Ovary (tissue), 9 donors: Measurements from ENCODE around the gene PRH1. TPM values are rescaled to one million over a fixed set of nuclear protein-coding genes. Genes with fewer than 3 reads are reported as not detected.

Experiments used
- DNase-seq, 5 donors: peaks; one replicate each; pipeline ENCODE4 v3.0.0-alpha.2; 2019 to 2020
- H3K27ac ChIP-seq, 2 donors: fragments of 200-600 bp; one replicate each; pipeline versions ENCODE4 v1.5.1 to v1.8.0; 2019 to 2022
- H3K27me3 ChIP-seq: fragments of 200-600 bp; one replicate; pipeline ENCODE4 v1.8.0; 2022
- H3K36me3 ChIP-seq: fragments of 200-600 bp; sonication (generic); one replicate; pipeline ENCODE4 v1.5.1; 2019
- H3K4me1 ChIP-seq: one replicate; pipeline ENCODE4 v1.8.1; 2013; ENCODE audit warnings: mild to moderate bottlenecking, moderate library complexity; ENCODE audit not compliant: insufficient read depth
- H3K4me3 ChIP-seq: fragments of 200-600 bp; sonication (generic); one replicate; pipeline ENCODE4 v1.5.1; 2017
- H3K9me3 ChIP-seq, 2 donors: fragments of 200-600 bp in 1 of 2; sonication (generic) in 1 of 2; one replicate each; pipeline versions ENCODE4 v1.5.1 to v1.8.1; 2013 to 2019; ENCODE audit warnings: mild to moderate bottlenecking in 1 of 2, moderate library complexity in 1 of 2
- CTCF ChIP-seq, 3 donors: fragments of 450-650 bp in 2 of 3; fragments of 200-600 bp in 1 of 3; IDR thresholded peaks; one replicate each; pipeline versions ENCODE4 v1.5.1 to v1.8.0; 2016 to 2022; ENCODE audit warnings: antibody characterized with exemption in 3 of 3, mild to moderate bottlenecking in 1 of 3
- EP300 ChIP-seq: sonication (generic); formaldehyde crosslinking; IDR thresholded peaks from one replicate; pipeline ENCODE4 v1.6.1; 2017; ENCODE audit warnings: antibody characterized with exemption
- POLR2A ChIP-seq: fragments of 450-650 bp; IDR thresholded peaks from one replicate; pipeline ENCODE4 v1.6.1; 2017; ENCODE audit warnings: antibody characterized with exemption, mild to moderate bottlenecking, moderate library complexity
- WGBS, 3 donors: extraction: QIAGEN DNeasy Blood & Tissue Kit in 1 of 3; methylation state at CpG; one replicate each; pipeline versions ENCODE4 v1.1.5 to v1.1.7; 2013 to 2017; 5-methylcytosine and 5-hydroxymethylcytosine counted together
- intact Hi-C, 4 donors: fragments of 100-400 bp; cut with DNase I; formaldehyde crosslinking; loops; one replicate each; pipeline versions ENCODE4 v1.11.0 to v1.15.1; 2022 to 2023
- polyA plus RNA-seq, 2 donors: library from polyadenylated mRNA; stranded (reverse); fragments of 200-250 nt in 1 of 2; fragments of 350-450 nt in 1 of 2; fragmentation: Illumina TruSeq in 1 of 2; extraction: RNeasy Lipid Tissue Mini Kit (QIAGEN cat#74804) in 1 of 2; gene quantifications; one replicate each; pipeline ENCODE4 v1.2.3, GENCODE V29; 2013 to 2014
- total RNA-seq, 7 donors: library from RNA; depleted of rRNA in 2 of 7; stranded (reverse); fragments of >200 nt in 2 of 7; fragmentation: NEBNext Ultra II Directional in 3 of 7; extraction: Animal tissue kit (Norgen Biotek cat#: 25700) in 3 of 7; gene quantifications; one replicate each; pipeline versions ENCODE4 v1.1.0 to v1.2.4, GENCODE V29; 2016 to 2023
- donor health status: DM: no; HTN: no; CAD: no; lungs with moderate emphysema.
- donor health status: DM: no; HTN: no; CAD: no.
- donor health status: Bipolar disorder and iron deficiency.
- donor health status: DM: yes; HTN: yes; CAD: no.
- donor health status: DM: no; HTN: no; CAD: no.
- donor health status: DM: yes; HTN: yes; CAD: no.

PRH1 gene
- total and polyA plus RNA-seq, 9 donors = 2.2 to 48.5 (median 20.2) TPM

DNA sequence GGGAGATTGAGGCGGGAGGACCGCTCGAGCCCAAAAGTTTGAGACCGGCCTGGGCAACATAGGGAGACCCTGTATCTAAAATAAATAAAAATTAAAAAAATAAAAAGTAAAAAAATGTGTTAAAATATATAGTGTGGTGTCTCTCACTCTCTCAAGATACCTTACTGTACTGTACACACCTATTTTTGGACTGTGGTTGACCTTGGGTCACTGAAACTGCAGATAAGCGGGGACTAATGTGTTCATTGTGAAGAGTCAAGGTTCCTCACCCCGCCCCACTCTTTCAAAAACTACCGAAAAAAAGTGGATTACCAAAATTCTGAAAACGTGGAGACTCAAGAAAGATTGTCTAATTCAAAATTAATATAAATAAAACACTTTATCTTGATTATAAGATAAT lies 26.3 kb upstream of the PRH1 start:
- Histone ChIP-seq H3K36me3 (no peaks in the 10 kb centered on the region), H3K9me3 (no peaks in the 10 kb centered on the region), H3K27me3 (no peaks in the 10 kb centered on the region), H3K4me3 (no peak overlapping the region), H3K4me1 (no peaks in the 10 kb centered on the region), H3K27ac (no peak overlapping the region)
- intact Hi-C loops = no loop called here
- DNase-seq = no peak
- TF ChIP-seq EP300 = no peak
- TF ChIP-seq POLR2A = no peak
- no peak for TF ChIP-seq CTCF (IDR thresholded peaks at IDR 0.05)
- WGBS, 3 donors = 81 to 82% (median 82%) methylated on average over 8 of the region's 8 CpGs

DNA sequence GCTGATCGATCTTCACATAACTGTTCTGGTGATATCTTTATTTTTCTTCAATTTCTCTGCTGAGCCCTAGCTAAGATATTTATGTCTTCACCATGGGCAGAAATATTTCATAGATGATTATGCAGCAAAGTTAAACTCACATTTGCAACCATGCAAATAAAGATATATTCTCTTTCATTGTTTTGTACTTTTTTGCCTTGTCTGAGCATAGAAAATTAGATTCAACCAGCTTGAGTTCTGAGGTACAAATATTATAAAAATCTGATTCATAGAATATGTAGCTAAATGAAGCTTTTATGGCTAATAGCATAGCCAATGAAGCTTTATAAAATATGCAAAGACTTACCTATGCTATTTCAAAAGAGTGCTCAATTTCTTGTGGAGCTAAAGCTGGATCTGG lies 25.4 kb upstream of the PRH1 start, which contains the start of gene TAS2R13:
Gene TAS2R13 (minus strand): TSS at position 101 of the 400 bp plus-strand sequence. CDS start 264 bp downstream, outside the sequence.
- Histone ChIP-seq H3K9me3 (no peaks in the 10 kb centered on the region), H3K4me1 (no peaks in the 10 kb centered on the region), H3K27ac (no peak within 1 kb of the TSS), H3K36me3 (no peaks in the 10 kb centered on the region), H3K27me3 (no peaks in the 10 kb centered on the region), H3K4me3 (no peak within 1 kb of the TSS)
- TF ChIP-seq POLR2A (no peak), EP300 (no peak), CTCF (IDR thresholded peaks at IDR 0.05) (no peak)
- intact Hi-C loops = no loop called here
- 97 to 100% (median 98%) methylated on average over 1 of the region's 1 CpG for WGBS, 3 donors
- DNase-seq = no peak

DNA sequence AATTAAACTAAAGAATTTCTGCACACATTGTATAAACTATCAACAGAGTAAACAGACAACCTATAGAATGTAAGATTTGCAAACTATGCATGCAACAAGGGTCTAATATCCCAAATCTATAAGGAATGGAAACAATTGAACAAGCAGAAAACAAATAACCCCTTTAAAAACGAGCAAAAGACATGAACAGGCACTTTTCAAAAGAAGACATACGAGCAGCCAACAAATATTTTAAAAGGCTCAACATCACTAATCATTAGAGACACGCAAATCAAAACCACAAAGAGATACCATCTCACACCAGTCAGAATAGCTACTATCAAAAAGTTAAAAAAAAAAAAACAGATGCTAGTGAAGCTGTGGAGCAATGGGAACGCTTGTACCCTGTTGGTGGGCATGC lies 20.6 kb upstream of the PRH1 start:
- Histone ChIP-seq H3K9me3 (no peaks in the 10 kb centered on the region), H3K4me3 (no peak overlapping the region), H3K4me1 (no peaks in the 10 kb centered on the region), H3K27me3 (no peaks in the 10 kb centered on the region), H3K27ac (no peak overlapping the region), H3K36me3 (no peaks in the 10 kb centered on the region)
- 84 to 98% (median 95%) methylated on average over 4 of the region's 4 CpGs for WGBS, 3 donors
- DNase-seq = no peak
- intact Hi-C loops = no loop called here
- no peak for TF ChIP-seq CTCF (IDR thresholded peaks at IDR 0.05)

GRCh38 chr12:10901427-10901826 lies 17.4 kb upstream of the PRH1 start:
- DNase-seq = no peak
- WGBS, 3 donors = 97 to 100% (median 100%) methylated on average over 1 of the region's 1 CpG
- H3K4me3 ChIP-seq = no peak overlapping the region
- H3K9me3 ChIP-seq = no peaks in the 10 kb centered on the region
- TF ChIP-seq EP300 (no peak), POLR2A (no peak), CTCF (IDR thresholded peaks at IDR 0.05) (no peak)
- intact Hi-C loops = no loop called here
- no peaks in the 10 kb centered on the region for H3K27me3 ChIP-seq
- no peaks in the 10 kb centered on the region for H3K4me1 ChIP-seq
- H3K36me3 ChIP-seq = no peaks in the 10 kb centered on the region
- H3K27ac ChIP-seq = no peak overlapping the region

- no peak for DNase-seq
- no peak for TF ChIP-seq CTCF (IDR thresholded peaks at IDR 0.05)
- TF ChIP-seq POLR2A = no peak
- no peak for TF ChIP-seq EP300
- H3K4me3 ChIP-seq = no peak overlapping the region
- intact Hi-C loops = no loop called here
- WGBS, 3 donors = 94 to 100% (median 100%) methylated on average over 1 of the region's 1 CpG
- no peaks in the 10 kb centered on the region for H3K9me3 ChIP-seq
- no peaks in the 10 kb centered on the region for H3K27me3 ChIP-seq
- H3K27ac ChIP-seq = no peak overlapping the region
- H3K36me3 ChIP-seq = no peaks in the 10 kb centered on the region
- H3K4me1 ChIP-seq = no peaks in the 10 kb centered on the region
These were observed 16.9 kb upstream of the PRH1 start for GRCh38 chr12:10900972-10901371.
